Mesodermal cell (in vitro differentiated cells): Measurements from ENCODE around the gene CYP3A4.
"Not testable (repeated sequence)": the region's sequence is repeated elsewhere in the genome, so short reads cannot be mapped to it uniquely, and the experiment has no call there.

Experiments
- H3K27ac ChIP-seq: 2 replicates; pipeline ENCODE4 v1.7.0; 2013; ENCODE audit warnings: mild to moderate bottlenecking, low read depth, low read length, moderate library complexity; ENCODE audit not compliant: severe bottlenecking
- H3K36me3 ChIP-seq: 2 replicates; pipeline ENCODE4 v1.7.1; 2013; ENCODE audit warnings: mild to moderate bottlenecking, low read length, moderate library complexity; ENCODE audit not compliant: control insufficient read depth, insufficient read depth
- H3K4me1 ChIP-seq: one replicate; pipeline ENCODE4 v1.7.1; 2013; ENCODE audit warnings: mild to moderate bottlenecking, low read length; ENCODE audit not compliant: insufficient read depth, control insufficient read depth, poor library complexity, severe bottlenecking
- H3K4me3 ChIP-seq: 2 replicates; pipeline ENCODE4 v1.7.0; 2013; ENCODE audit warnings: low read length, control low read depth, mild to moderate bottlenecking; ENCODE audit not compliant: insufficient read depth, poor library complexity, severe bottlenecking; ENCODE audit errors: extremely low read depth
- H3K9me3 ChIP-seq: 2 replicates; pipeline ENCODE4 v1.7.1; 2013; ENCODE audit warnings: mild to moderate bottlenecking, low read length, moderate library complexity; ENCODE audit not compliant: control insufficient read depth
- WGBS, 2 experiments: methylation state at CpG; one replicate each; pipeline ENCODE4 v1.1.5; 2013; ENCODE audit warnings: missing lambda C conversion rate in 2 of 2; ENCODE audit not compliant: insufficient coverage in 2 of 2; 5-methylcytosine and 5-hydroxymethylcytosine counted together

The CYP3A4 gene

DNA sequence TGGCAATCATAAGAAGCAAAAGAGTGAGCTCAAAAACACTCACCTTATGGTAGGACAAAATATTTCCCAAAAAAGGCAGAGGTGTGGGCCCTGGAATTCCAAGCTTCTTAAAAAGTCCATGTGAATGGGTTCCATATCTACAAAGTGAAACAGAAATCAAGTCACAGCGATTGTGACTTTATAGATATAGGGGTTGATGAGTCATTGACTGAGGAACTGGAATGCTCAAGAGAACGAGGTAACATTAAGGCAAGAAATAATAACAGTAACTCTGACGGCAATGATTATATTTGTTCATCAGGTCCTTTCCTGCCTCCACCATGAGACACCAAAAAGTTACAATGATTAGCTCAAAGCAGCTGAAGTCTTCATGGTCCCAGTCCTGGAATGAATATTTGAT lies 4.0 kb downstream of the CYP3A4 start:
- Histone ChIP-seq H3K4me3 (no peak overlapping the region), H3K27ac (no peak overlapping the region), H3K4me1 (no peaks in the 10 kb centered on the region), H3K36me3 (no peaks in the 10 kb centered on the region), H3K9me3 (no peaks in the 10 kb centered on the region)
- 93 to 100% methylated on average over 2 to 3 of the region's 3 CpGs for WGBS, 2 experiments

DNA sequence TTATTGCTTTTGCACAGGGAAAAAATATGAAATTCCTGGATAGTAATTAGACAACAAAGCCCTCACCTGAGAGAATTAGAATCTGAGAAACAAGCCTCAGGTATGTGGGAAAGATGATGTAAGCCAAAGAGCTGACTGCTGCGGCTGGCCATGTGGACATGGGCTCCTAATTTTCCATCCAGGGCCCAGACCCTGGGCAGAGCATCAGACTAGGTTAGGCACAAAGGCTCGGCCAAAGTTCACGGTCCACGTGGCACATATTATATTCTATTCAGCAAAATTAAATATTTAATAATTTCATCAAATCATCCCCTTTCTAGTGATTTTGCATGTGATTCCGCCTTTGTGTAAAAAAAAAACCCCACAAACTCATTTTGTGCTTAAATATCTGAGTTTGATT lies 5.1 kb downstream of the CYP3A4 start:
- H3K27ac ChIP-seq: no peak overlapping the region
- H3K9me3 ChIP-seq: no peaks in the 10 kb centered on the region
- no peak overlapping the region for H3K4me3 ChIP-seq
- no peaks in the 10 kb centered on the region for H3K36me3 ChIP-seq
- H3K4me1 ChIP-seq: no peaks in the 10 kb centered on the region
- 92% methylated on average over 2 to 4 of the region's 5 CpGs for WGBS, 2 experiments

DNA sequence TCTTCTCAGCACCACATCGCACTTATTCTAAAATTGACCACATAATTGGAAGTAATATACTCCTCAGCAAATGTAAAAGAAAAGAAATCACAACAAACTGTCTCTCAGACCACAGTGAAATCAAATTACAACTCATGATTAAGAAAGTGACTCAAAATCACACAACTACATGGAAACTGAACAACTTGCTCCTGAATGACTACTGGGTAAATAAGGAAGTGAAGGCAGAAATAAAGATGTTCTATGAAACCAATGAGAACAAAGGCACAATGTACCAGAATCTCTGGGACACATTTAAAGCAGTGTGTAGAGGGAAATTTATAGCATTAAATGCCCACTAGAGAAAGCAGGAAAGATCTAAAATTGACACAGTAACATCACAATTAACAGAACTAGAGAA lies 10.6 kb downstream of the CYP3A4 start:
- 83 to 100% methylated on average over 1 of the region's 1 CpG for WGBS, 2 experiments
- H3K36me3 ChIP-seq, H3K9me3 ChIP-seq, H3K27ac ChIP-seq, H3K4me1 ChIP-seq, H3K4me3 ChIP-seq: not testable (repeated sequence)

DNA sequence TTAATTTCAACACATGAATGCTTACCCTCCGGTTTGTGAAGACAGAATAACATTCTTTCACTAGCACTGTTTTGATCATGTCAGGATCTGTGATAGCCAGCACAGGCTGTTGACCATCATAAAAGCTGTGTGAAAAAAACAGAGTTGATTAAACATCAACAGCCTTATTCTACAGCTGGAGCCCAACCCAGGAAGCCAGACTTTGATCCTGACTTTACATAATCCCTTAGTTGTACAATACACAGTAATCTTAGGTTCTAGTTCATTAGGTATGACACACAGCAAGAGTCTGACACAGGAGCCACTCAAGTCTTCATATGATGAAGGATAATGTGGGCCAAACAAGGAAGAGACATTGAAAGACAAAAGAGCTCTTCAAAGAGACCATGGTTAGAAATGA lies 11.4 kb downstream of the CYP3A4 start:
- Histone ChIP-seq H3K27ac (no peak overlapping the region), H3K36me3 (no peaks in the 10 kb centered on the region), H3K4me3 (no peak overlapping the region), H3K9me3 (no peaks in the 10 kb centered on the region), H3K4me1 (no peaks in the 10 kb centered on the region)
- 100% methylated on average over 1 of the region's 1 CpG; no CpG with 5 or more reads in 1 of the 2 experiments for WGBS, 2 experiments

DNA sequence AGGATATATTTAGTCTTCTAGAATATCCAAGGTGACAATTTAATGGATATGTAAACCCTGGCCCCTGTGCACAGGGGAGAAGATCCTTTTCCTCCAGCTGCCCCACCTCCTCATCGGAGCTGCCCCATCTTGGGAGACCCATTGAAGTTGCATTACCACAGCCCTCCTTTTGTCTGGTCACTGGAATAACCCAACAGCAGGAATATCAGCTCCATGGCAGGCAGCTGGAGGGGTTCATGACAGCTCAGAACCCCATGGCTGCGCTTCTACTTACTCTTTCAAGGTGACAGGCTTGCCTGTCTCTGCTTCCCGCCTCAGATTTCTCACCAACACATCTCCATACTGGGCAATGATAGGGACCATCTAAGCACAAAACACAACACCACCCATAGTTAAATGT lies 14.5 kb downstream of the CYP3A4 start:
- H3K27ac ChIP-seq, H3K9me3 ChIP-seq, H3K4me3 ChIP-seq, H3K36me3 ChIP-seq, H3K4me1 ChIP-seq: not testable (repeated sequence)
- 90% methylated on average over 2 of the region's 3 CpGs; no CpG with 5 or more reads in 1 of the 2 experiments for WGBS, 2 experiments

DNA sequence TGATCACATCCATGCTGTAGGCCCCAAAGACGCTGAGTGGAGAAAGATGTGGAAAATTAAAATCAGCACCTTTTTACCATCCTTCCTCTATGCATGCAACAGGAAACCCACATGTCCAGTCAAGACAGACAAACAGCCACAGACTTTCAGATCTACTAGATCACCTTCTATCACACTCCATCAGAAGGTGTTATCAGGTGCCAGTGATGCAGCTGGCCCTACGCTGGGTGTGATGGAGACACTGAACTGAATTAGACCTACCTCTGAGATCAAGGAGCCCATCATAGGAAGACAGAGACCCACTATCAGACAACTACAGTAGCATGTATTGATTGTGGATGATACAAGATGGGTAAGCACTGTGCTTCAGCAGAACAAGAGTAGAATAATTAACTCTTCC lies 15.5 kb downstream of the CYP3A4 start:
- no CpG with 5 or more reads among the region's 2 CpGs for WGBS, 2 experiments

DNA sequence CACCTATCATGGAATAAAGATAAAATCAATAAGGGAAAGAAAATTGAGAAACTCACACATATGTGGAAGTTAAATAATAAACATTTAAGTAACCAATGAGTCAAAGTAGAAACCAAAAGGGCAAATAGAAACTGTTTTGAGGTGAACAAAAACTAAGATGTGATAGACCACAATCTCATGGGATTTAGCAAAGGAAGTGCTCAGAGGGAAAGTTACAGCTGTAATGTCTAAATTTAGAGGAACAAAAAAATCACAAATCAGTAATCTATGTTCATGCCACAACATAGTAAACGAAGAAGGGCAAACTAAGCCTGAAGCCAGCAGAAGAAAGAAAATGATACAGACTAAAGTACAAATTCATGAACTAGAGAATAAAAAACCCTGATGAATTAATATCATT lies 16.3 kb downstream of the CYP3A4 start:
- no peak overlapping the region for H3K4me3 ChIP-seq
- no peaks in the 10 kb centered on the region for H3K36me3 ChIP-seq
- no peak overlapping the region for H3K27ac ChIP-seq
- no peaks in the 10 kb centered on the region for H3K9me3 ChIP-seq
- no peaks in the 10 kb centered on the region for H3K4me1 ChIP-seq
- no CpG with 5 or more reads among the region's 1 CpG for WGBS, 2 experiments

More for the DNA sequence above, 15.5 kb downstream of the CYP3A4 start:
- Histone ChIP-seq H3K9me3 (no peaks in the 10 kb centered on the region), H3K4me3 (no peak overlapping the region), H3K27ac (no peak overlapping the region), H3K4me1 (no peaks in the 10 kb centered on the region), H3K36me3 (no peaks in the 10 kb centered on the region)

DNA sequence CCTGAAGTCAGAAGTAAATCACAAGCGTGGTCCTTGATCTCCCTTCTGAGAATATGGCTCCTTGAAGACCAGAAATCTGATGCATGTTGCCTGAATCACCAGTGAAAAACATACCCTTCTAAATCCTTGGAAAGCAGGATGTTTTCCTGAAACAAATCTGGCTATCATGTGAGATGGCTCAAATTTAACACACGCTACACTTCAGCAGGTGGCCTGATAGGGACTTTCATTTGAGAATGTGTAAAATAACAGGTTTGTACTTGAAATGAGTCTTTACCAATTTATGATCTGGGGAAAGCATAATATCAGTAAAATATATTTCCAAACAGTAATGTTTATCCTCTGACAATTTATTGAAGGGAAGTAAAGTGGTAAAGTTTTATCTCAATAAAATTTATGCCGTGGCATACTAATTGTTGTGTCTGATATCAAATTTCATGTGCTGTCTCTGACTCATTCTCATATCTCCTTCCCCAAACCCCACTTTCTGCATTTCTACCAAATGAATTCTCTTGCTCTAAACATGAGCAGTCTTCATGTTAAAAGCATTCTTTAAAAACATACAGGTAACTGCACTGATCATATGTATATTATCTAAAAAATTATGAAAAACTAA lies 17.4 kb downstream of the CYP3A4 start:
- Histone ChIP-seq H3K27ac (no peak overlapping the region), H3K9me3 (no peaks in the 10 kb centered on the region)
- 100% methylated on average over 1 of the region's 3 CpGs; no CpG with 5 or more reads in 1 of the 2 experiments for WGBS, 2 experiments

DNA sequence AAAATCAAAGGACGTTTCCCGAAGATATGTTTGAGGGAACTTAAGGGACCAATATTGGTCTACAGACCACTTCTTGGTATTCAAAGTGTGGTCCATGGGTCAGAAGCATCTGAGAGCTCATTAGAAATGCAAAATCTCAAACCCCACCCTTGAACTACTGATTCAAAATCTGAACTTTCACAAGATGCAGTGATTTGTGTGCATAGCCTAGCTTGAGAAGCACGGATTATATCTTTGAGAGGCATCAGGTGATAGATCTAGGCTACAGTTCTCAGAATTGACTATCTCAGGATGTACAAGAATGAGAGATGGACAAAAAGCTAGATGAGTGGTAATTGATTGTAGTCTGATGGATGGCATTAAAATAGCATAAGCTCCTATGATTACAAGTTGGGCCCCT lies 19.5 kb downstream of the CYP3A4 start:
- 77 to 95% methylated on average over 3 of the region's 3 CpGs for WGBS, 2 experiments

More for the DNA sequence above, 17.4 kb downstream of the CYP3A4 start:
- Histone ChIP-seq H3K4me1 (no peaks in the 10 kb centered on the region), H3K36me3 (no peaks in the 10 kb centered on the region), H3K4me3 (no peak overlapping the region)

DNA sequence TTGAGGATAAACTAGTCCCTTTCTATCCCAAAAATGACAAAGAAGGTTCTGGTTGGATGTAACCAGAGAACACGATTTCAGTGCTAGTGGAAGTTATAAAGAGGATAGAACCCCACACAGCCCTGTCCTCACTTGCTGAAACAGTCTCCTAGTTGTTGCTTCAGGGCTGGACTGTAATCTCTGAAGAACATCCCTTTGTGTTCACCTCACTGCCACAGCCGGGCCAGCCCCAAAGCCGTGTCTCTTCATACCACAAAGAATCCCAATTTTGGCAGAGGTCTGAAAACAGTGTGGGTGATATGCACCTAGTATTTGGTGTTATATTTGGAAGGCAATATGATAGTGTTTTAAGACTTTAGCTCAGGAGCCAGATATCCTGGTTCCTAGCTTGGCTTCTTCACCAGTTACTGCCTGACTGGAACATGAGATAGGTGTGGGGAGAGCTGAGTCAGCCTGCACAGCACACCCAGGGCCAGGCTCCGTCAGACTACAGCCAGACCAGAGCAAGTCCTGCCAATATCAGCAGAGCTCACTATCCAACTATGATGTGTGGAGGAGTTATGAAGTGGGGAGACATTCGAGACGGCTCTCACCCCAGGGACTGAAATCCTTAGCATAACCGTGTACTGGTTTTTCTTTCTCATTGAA lies 21.2 kb downstream of the CYP3A4 start:
- no peaks in the 10 kb centered on the region for H3K4me1 ChIP-seq
- no peak overlapping the region for H3K27ac ChIP-seq
- H3K36me3 ChIP-seq: no peaks in the 10 kb centered on the region
- no peaks in the 10 kb centered on the region for H3K9me3 ChIP-seq
- 60% methylated on average over 1 of the region's 7 CpGs; no CpG with 5 or more reads in 1 of the 2 experiments for WGBS, 2 experiments
- H3K4me3 ChIP-seq: no peak overlapping the region

More for the DNA sequence above, 19.5 kb downstream of the CYP3A4 start:
- H3K27ac ChIP-seq: no peak overlapping the region
- no peaks in the 10 kb centered on the region for H3K9me3 ChIP-seq
- no peaks in the 10 kb centered on the region for H3K36me3 ChIP-seq
- no peak overlapping the region for H3K4me3 ChIP-seq
- H3K4me1 ChIP-seq: no peaks in the 10 kb centered on the region

DNA sequence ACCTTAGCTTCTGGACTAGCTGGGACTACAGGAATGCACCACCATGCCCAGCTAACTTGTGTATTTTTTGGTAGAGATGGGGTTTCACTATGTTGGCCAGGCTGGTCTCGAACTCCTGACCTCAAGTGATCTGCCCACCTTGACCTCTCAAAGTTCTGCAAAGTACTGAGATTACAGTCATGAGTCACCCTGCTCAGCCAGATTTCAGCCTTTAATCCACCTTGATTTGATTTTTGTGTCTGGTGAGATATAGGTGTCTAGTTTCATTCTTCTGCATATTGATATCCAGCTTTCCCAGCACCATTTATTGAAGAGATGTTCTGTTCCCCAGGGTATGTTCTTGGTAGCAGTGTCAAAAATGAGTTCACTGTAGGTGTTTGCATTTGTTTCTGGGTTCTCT lies 28.9 kb downstream of the CYP3A4 start:
- peaks cover 9% of the 10 kb centered on the region for H3K4me1 ChIP-seq
- no peak overlapping the region for H3K4me3 ChIP-seq
- no peak overlapping the region for H3K27ac ChIP-seq
- WGBS, 2 experiments: 88% methylated on average over 1 of the region's 1 CpG; no CpG with 5 or more reads in 1 of the 2 experiments
- no peaks in the 10 kb centered on the region for H3K36me3 ChIP-seq
- H3K9me3 ChIP-seq: no peaks in the 10 kb centered on the region
